Left ventricle myocardium inferior (tissue), 1 donor: ENCODE results near the gene RPLP2. TPM values are rescaled to one million over a fixed set of nuclear protein-coding genes. Genes with fewer than 3 reads are reported as not detected.

Experiments
- DNase-seq: peaks from one replicate; pipeline ENCODE4 v3.0.0-alpha.2; 2020
- H3K27ac ChIP-seq: fragments of 200-600 bp; replicated peaks from 2 replicates; pipeline ENCODE4 v1.8.0; 2021
- H3K27me3 ChIP-seq: fragments of 200-600 bp; 2 replicates; pipeline ENCODE4 v1.8.0; 2021; ENCODE audit warnings: low read depth
- H3K36me3 ChIP-seq: fragments of 200-600 bp; 2 replicates; pipeline ENCODE4 v1.8.0; 2021
- H3K4me1 ChIP-seq: fragments of 200-600 bp; 2 replicates; pipeline ENCODE4 v1.8.0; 2021
- H3K4me3 ChIP-seq: fragments of 200-600 bp; 2 replicates; pipeline ENCODE4 v1.8.0; 2021; ENCODE audit warnings: mild to moderate bottlenecking, moderate library complexity
- H3K9me3 ChIP-seq: fragments of 200-600 bp; replicated peaks from 2 replicates; pipeline ENCODE4 v1.8.0; 2021
- CTCF ChIP-seq: fragments of 200-600 bp; IDR thresholded peaks from 2 replicates; pipeline ENCODE4 v1.8.0; 2021; ENCODE audit warnings: antibody characterized with exemption, mild to moderate bottlenecking, borderline replicate concordance
- intact Hi-C: fragments of 100-400 bp; cut with micrococcal nuclease; formaldehyde crosslinking; loops from one replicate; pipeline ENCODE4 v1.11.0; 2022
- total RNA-seq: library from RNA; stranded (reverse); fragmentation: NEBNext Ultra II Directional; extraction: Animal tissue kit (Norgen Biotek cat#: 25700); gene quantifications from one replicate; pipeline ENCODE4 v1.2.1, GENCODE V29; 2021
- donor health status: DM: no; HTN: yes; CAD: no; lungs with severe emphysema.

Gene RPLP2
- total RNA-seq, 1 donor from 2014 or later: 871 TPM

GRCh38 chr11:846496-847098, 36.8 kb downstream of the RPLP2 start:
- peaks cover 92% of the 10 kb centered on the region for H3K4me1 ChIP-seq
- H3K27ac ChIP-seq: peak overlapping the region; percentile 97
- no peak for TF ChIP-seq CTCF
- DNase-seq: no peak
- no peaks in the 10 kb centered on the region for H3K27me3 ChIP-seq
- H3K9me3 ChIP-seq: no peaks in the 10 kb centered on the region
- H3K36me3 ChIP-seq: no peaks in the 10 kb centered on the region
- no peak overlapping the region for H3K4me3 ChIP-seq
- intact Hi-C loops: no loop called here

DNA sequence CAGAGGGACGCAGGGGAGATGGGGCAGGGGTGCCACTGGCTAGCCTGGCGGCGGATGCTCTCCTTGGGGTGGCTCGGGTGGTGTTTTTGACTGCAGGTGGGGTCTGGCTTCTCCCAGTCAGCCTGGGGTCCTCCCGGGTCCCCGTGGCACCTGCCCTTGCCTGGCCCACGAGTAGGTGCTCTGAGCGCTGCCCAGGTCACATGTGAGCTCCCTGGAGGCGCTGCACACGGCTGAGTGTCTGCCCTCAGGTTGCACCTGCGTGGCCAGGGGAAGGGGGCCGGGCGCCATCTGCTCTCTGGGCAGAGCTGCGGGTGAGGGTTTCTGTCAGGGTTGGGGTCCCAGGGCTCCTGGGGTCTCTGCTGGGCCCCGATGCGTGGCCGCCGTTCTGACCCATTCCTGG, 38.1 kb downstream of the RPLP2 start:
- Histone ChIP-seq H3K4me3 (no peak overlapping the region), H3K9me3 (no peaks in the 10 kb centered on the region), H3K27me3 (no peaks in the 10 kb centered on the region), H3K36me3 (no peaks in the 10 kb centered on the region), H3K27ac (no peak overlapping the region), H3K4me1 (peaks cover 93% of the 10 kb centered on the region)
- intact Hi-C loops: no loop called here
- DNase-seq: no peak
- TF ChIP-seq CTCF: no peak

GRCh38 chr11:848380-848931, 38.7 kb downstream of the RPLP2 start:
- Histone ChIP-seq H3K36me3 (no peaks in the 10 kb centered on the region), H3K4me3 (peak overlapping the region; percentile 66), H3K9me3 (no peaks in the 10 kb centered on the region), H3K27ac (no peak overlapping the region), H3K27me3 (no peaks in the 10 kb centered on the region), H3K4me1 (peaks cover 93% of the 10 kb centered on the region)
- peak; percentile 92 for TF ChIP-seq CTCF
- intact Hi-C loops: no loop called here
- DNase-seq: no peak

GRCh38 chr11:849104-849824, 39.5 kb downstream of the RPLP2 start:
- Histone ChIP-seq H3K27ac (no peak overlapping the region), H3K4me1 (peaks cover 93% of the 10 kb centered on the region), H3K36me3 (no peaks in the 10 kb centered on the region), H3K4me3 (peak overlapping the region; percentile 66), H3K9me3 (no peaks in the 10 kb centered on the region), H3K27me3 (no peaks in the 10 kb centered on the region)
- no peak for TF ChIP-seq CTCF
- intact Hi-C loops: no loop called here
- DNase-seq: no peak

DNA sequence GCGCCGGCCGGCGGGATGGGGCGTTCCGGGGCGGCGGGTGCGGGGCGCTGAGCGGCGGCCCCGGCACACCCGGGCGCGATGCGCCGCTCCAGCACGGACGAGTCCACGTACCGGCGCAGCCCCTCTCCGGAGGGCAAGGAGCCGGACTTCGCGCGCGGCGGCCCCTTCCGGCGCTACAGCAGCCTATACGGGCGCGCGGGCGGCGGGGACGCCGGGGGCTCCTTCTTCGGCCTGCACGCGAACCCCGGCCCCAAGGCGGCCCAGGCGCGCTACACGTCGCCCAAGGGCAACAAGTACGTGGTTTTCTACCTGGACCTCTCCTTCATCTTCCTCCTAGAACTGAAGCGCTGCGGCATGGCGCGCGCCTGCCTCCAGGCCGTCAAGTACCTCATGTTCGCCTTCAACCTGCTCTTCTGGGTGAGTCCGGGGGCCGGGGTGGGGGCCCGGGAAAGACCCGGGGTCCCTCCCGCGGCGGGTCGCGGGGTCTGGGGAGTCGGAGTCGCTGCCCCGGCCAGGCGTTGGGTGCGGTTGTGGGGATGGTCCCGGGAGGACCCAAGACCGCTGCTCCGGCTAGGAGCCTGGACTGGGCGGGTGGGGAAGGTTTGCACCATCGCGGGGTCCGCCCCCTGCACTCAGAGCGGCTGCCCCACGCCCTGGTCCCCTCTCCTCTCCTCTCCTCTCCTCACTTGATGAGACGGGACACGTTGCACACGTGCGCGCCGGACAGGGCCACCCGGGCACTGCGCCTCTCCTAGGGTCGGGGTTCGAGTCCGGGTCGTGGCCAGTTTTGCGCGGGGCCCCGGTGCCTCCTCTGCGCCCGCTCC, 40.4 kb downstream of the RPLP2 start:
- intact Hi-C loops: no loop called here
- H3K4me1 ChIP-seq: peaks cover 92% of the 10 kb centered on the region
- no peak for TF ChIP-seq CTCF

More for the DNA sequence above, 40.4 kb downstream of the RPLP2 start:
- H3K9me3 ChIP-seq: no peaks in the 10 kb centered on the region
- H3K36me3 ChIP-seq: no peaks in the 10 kb centered on the region
- no peak overlapping the region for H3K27ac ChIP-seq
- DNase-seq: no peak
- H3K27me3 ChIP-seq: no peaks in the 10 kb centered on the region
- peak overlapping the region; percentile 66 for H3K4me3 ChIP-seq
